GM23338 (cell line): ENCODE data around the gene CYB5R3.

Source experiments
- CREB1 ChIP-seq: fragments of 250-450 bp; sonication (Bioruptor Pico); IDR thresholded peaks from 2 replicates; pipeline ENCODE4 v1.5.0; 2020; ENCODE audit warnings: low read depth, mild to moderate bottlenecking, moderate library complexity
- CTCF ChIP-seq, 2 experiments: fragments of 200-600 bp in 1 of 2; sonication (generic) in 1 of 2; conservative IDR thresholded peaks; 2 replicates each; pipeline versions ENCODE4 v1.5.1 to v1.6.1; 2016 to 2017; ENCODE audit warnings: antibody characterized with exemption in 2 of 2, low read depth in 2 of 2, mild to moderate bottlenecking in 2 of 2, moderate library complexity in 1 of 2
- ETS1 ChIP-seq: IDR thresholded peaks from 2 replicates; pipeline ENCODE4 v1.6.1; 2016; ENCODE audit warnings: antibody characterized with exemption
- EZH2 ChIP-seq: fragments of 200-600 bp; sonication (generic); IDR thresholded peaks from one replicate; pipeline ENCODE4 v1.8.0; 2017; ENCODE audit warnings: antibody characterized with exemption, mild to moderate bottlenecking, low read depth; ENCODE audit not compliant: unreplicated experiment
- EZH2phosphoT487 ChIP-seq: fragments of 200-600 bp; sonication (generic); IDR thresholded peaks from one replicate; pipeline ENCODE4 v1.8.1; 2018; ENCODE audit warnings: antibody characterized with exemption; ENCODE audit not compliant: unreplicated experiment
- JUNB ChIP-seq: IDR thresholded peaks from one replicate; pipeline ENCODE4 v1.6.1; 2016; ENCODE audit warnings: antibody characterized with exemption; ENCODE audit not compliant: unreplicated experiment
- NANOG ChIP-seq: IDR thresholded peaks from 2 replicates; pipeline ENCODE4 v1.6.1; 2016; ENCODE audit warnings: antibody characterized with exemption, borderline replicate concordance
- POLR2AphosphoS5 ChIP-seq: IDR thresholded peaks from 2 replicates; pipeline ENCODE4 v1.6.1; 2016; ENCODE audit warnings: antibody characterized with exemption, low read depth
- REST ChIP-seq: IDR thresholded peaks from one replicate; pipeline ENCODE4 v1.6.1; 2018; ENCODE audit warnings: antibody characterized with exemption; ENCODE audit not compliant: unreplicated experiment
- STAT1 ChIP-seq: IDR thresholded peaks from one replicate; pipeline ENCODE4 v1.6.1; 2016; ENCODE audit warnings: antibody characterized with exemption; ENCODE audit not compliant: unreplicated experiment
- ZNF114 ChIP-seq: fragments of 250-450 bp; sonication (Bioruptor Pico); IDR thresholded peaks from 2 replicates; pipeline ENCODE4 v1.5.0; 2020; ENCODE audit warnings: mild to moderate bottlenecking, moderate library complexity
- ZNF331 ChIP-seq: fragments of 250-450 bp; sonication (Bioruptor Pico); IDR thresholded peaks from 2 replicates; pipeline ENCODE4 v1.5.0; 2020; ENCODE audit warnings: low read depth, mild to moderate bottlenecking, moderate library complexity
- ZNF462 ChIP-seq: fragments of 250-450 bp; sonication (Bioruptor Pico); IDR thresholded peaks from 2 replicates; pipeline ENCODE4 v1.5.0; 2020; ENCODE audit warnings: mild to moderate bottlenecking, moderate library complexity

- TF ChIP-seq EZH2phosphoT487 (no peak), CTCF (conservative IDR thresholded peaks at IDR 0.05; ENCODE audit: low read depth in 2 of 2) (no peak), ZNF462 (CRISPR knock-in tag) (no peak), EZH2 (no peak), POLR2AphosphoS5 (no peak), REST (no peak), CREB1 (CRISPR knock-in tag) (no peak), NANOG (no peak), ZNF331 (CRISPR knock-in tag) (no peak), JUNB (no peak), ETS1 (no peak), ZNF114 (CRISPR knock-in tag) (no peak), STAT1 (no peak)
Observed at GRCh38 chr22:42626951-42627625, 22.1 kb downstream of the CYB5R3 start.
